Liver (tissue), 9 donors: ENCODE results near the gene CDK11A. TPM values are rescaled to one million over a fixed set of nuclear protein-coding genes. Genes with fewer than 3 reads are reported as not detected.
"Not testable (repeated sequence)": the region's sequence is repeated elsewhere in the genome, so short reads cannot be mapped to it uniquely, and the experiment has no call there.

ENCODE experiments used
- DNase-seq: peaks from one replicate; pipeline ENCODE4 v3.0.0-alpha.2; 2017; ENCODE audit warnings: low spot score
- H3K27ac ChIP-seq, 2 donors: one replicate each; pipeline ENCODE4 v1.7.0; 2013; ENCODE audit warnings: inconsistent platforms in 2 of 2, low read length in 2 of 2, control low read depth in 1 of 2, low read depth in 1 of 2, mild to moderate bottlenecking in 1 of 2
- H3K27me3 ChIP-seq, 4 donors: one replicate each; pipeline versions ENCODE4 v1.6.1 to v1.7.0; 2013; ENCODE audit warnings: low read length in 3 of 4, inconsistent platforms in 1 of 4, mild to moderate bottlenecking in 1 of 4, moderate library complexity in 1 of 4; ENCODE audit not compliant: control insufficient read depth in 4 of 4, insufficient read depth in 4 of 4
- H3K36me3 ChIP-seq, 4 donors: one replicate each; pipeline versions ENCODE4 v1.6.1 to v1.7.0; 2013; ENCODE audit warnings: low read length in 3 of 4, mild to moderate bottlenecking in 3 of 4, low read depth in 1 of 4, moderate library complexity in 1 of 4; ENCODE audit not compliant: control insufficient read depth in 4 of 4, insufficient read depth in 3 of 4
- H3K4me1 ChIP-seq, 4 donors: one replicate each; pipeline versions ENCODE4 v1.6.1 to v1.7.0; 2013; ENCODE audit warnings: low read length in 3 of 4, mild to moderate bottlenecking in 3 of 4, moderate library complexity in 1 of 4; ENCODE audit not compliant: control insufficient read depth in 4 of 4, insufficient read depth in 4 of 4
- H3K4me3 ChIP-seq, 3 donors: one replicate each; pipeline versions ENCODE4 v1.6.1 to v1.7.0; 2013; ENCODE audit warnings: low read length in 3 of 3, control low read depth in 1 of 3, low read depth in 1 of 3, mild to moderate bottlenecking in 1 of 3
- H3K9ac ChIP-seq, 2 donors: one replicate each; pipeline ENCODE4 v1.7.0; 2013; ENCODE audit warnings: low read length in 2 of 2, mild to moderate bottlenecking in 2 of 2, moderate library complexity in 2 of 2, control low read depth in 1 of 2, low read depth in 1 of 2
- H3K9me3 ChIP-seq, 4 donors: one replicate each; pipeline versions ENCODE4 v1.6.1 to v1.7.0; 2013; ENCODE audit warnings: low read length in 3 of 4; ENCODE audit not compliant: control insufficient read depth in 4 of 4
- EGR1 ChIP-seq, 2 donors: IDR thresholded peaks; 2 replicates each; pipeline ENCODE4 v1.6.1; 2016 to 2018; ENCODE audit warnings: antibody characterized with exemption in 2 of 2, low read depth in 2 of 2
- SP1 ChIP-seq: IDR thresholded peaks from 2 replicates; pipeline ENCODE4 v1.6.1; 2018; ENCODE audit warnings: antibody characterized with exemption, mild to moderate bottlenecking
- WGBS: extraction: QIAGEN DNeasy Blood & Tissue Kit; methylation state at CpG from one replicate; pipeline ENCODE4 v1.1.7; 2013; 5-methylcytosine and 5-hydroxymethylcytosine counted together
- polyA plus RNA-seq, 2 donors: library from polyadenylated mRNA; stranded (reverse) in 1 of 2; unstranded in 1 of 2; fragments of 200-250 nt in 1 of 2; fragments of >200 nt in 1 of 2; fragmentation: Nextera tagmentation in 1 of 2; extraction: Ambion mirVana in 1 of 2; gene quantifications; one replicate each; pipeline versions ENCODE4 v1.2.1 to v1.2.3, GENCODE V29; 2013 to 2015
- total RNA-seq, 2 donors: library from RNA; depleted of rRNA; stranded (reverse); fragments of >200 nt; gene quantifications; one replicate each; pipeline ENCODE4 v1.2.3, GENCODE V29; 2014
- donor health status: healthy.
- donor health status: healthy.
- donor health status: healthy.
- donor health status: healthy.
- donor health status: healthy.

CDK11A gene
- total and polyA plus RNA-seq, 4 donors = 13.7 to 17.0 (median 13.9) TPM

GRCh38 chr1:1746566-1746909 lies 22.4 kb upstream of the CDK11A start:
- not testable (repeated sequence) for DNase-seq, H3K9ac ChIP-seq, H3K4me1 ChIP-seq, H3K4me3 ChIP-seq, H3K27me3 ChIP-seq, H3K36me3 ChIP-seq, H3K9me3 ChIP-seq
- peak overlapping the region; percentile 68 to 89 for H3K27ac ChIP-seq
- WGBS = no CpG with 5 or more reads among the region's 35 CpGs

GRCh38 chr1:1745651-1746565 lies 21.8 kb upstream of the CDK11A start:
- not testable (repeated sequence) for H3K36me3 ChIP-seq, H3K4me1 ChIP-seq, H3K27me3 ChIP-seq, H3K9me3 ChIP-seq, H3K9ac ChIP-seq, H3K4me3 ChIP-seq
- H3K27ac ChIP-seq = peak overlapping the region; percentile 68 to 89
- TF ChIP-seq SP1 (peak; percentile 18), EGR1 (IDR thresholded peaks at IDR 0.05; ENCODE audit: low read depth in 2 of 2) (peak in 1 of 2 donors; percentile 22)
- peak; percentile 74 for DNase-seq
- under 1% methylated on average over 29 of the region's 101 CpGs for WGBS

- 93% methylated on average over 11 of the region's 11 CpGs for WGBS
- not testable (repeated sequence) for H3K36me3 ChIP-seq, H3K4me1 ChIP-seq, H3K9ac ChIP-seq, DNase-seq, H3K9me3 ChIP-seq, H3K27me3 ChIP-seq, H3K4me3 ChIP-seq, H3K27ac ChIP-seq
Observed at GRCh38 chr1:1742529-1742928, 18.4 kb upstream of the CDK11A start.

GRCh38 chr1:1741013-1741412 lies 16.9 kb upstream of the CDK11A start:
- not testable (repeated sequence) for H3K4me3 ChIP-seq, DNase-seq, H3K9me3 ChIP-seq, H3K36me3 ChIP-seq, H3K9ac ChIP-seq, H3K27me3 ChIP-seq, H3K4me1 ChIP-seq, H3K27ac ChIP-seq
- WGBS = 89% methylated on average over 11 of the region's 12 CpGs

GRCh38 chr1:1738799-1739337 lies 14.7 kb upstream of the CDK11A start:
- not testable (repeated sequence) for H3K36me3 ChIP-seq, H3K9me3 ChIP-seq, H3K9ac ChIP-seq, H3K27ac ChIP-seq, DNase-seq, H3K4me3 ChIP-seq, H3K27me3 ChIP-seq, H3K4me1 ChIP-seq
- 91% methylated on average over 12 of the region's 22 CpGs for WGBS

GRCh38 chr1:1737675-1738590 lies 13.8 kb upstream of the CDK11A start:
- not testable (repeated sequence) for DNase-seq, H3K27ac ChIP-seq, H3K27me3 ChIP-seq, H3K9me3 ChIP-seq, H3K4me3 ChIP-seq, H3K36me3 ChIP-seq, H3K9ac ChIP-seq, H3K4me1 ChIP-seq
- WGBS = 96% methylated on average over 33 of the region's 44 CpGs
